GM21619 (cell line): ENCODE measurements around the gene SPDYC.

Source experiments
- ATAC-seq: cut with Tn5 transposase; IDR thresholded peaks from one replicate; pipeline ENCODE4 v1.9.1; 2021; ENCODE audit not compliant: unreplicated experiment

SPDYC gene

DNA sequence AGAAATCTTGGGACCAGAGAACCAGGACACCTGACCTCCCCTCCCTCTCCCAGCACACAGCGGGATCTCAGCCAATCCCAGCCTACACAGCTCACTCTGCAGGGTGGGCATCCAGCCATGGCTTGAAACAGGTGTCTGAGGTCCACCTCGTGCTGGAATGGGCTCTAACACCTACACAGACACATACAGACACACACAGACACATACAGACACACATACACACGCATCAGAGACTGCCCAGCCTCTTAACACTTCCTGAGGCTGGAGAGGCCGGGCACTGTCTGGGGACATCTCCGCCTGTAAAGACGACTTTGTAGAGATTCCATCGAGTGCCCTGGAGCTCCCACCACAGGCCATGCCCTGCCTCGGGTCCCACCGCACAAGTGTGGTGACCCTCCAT, 48.4 kb downstream of the SPDYC start:
- no peak for ATAC-seq

DNA sequence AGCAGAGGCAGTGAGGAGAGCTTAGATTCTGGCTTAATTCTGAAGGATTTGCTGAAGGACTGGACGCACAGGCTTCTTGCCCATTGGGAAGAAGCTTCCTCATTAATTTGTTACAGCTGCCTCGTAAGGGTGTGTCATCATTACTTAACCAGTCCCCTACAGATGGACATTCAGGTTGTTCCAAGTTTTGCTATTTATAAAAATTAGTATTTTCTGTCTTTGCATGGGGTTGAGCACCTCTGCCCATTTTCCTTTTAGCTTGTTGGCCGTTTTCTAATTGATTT, 49.8 kb downstream of the SPDYC start:
- ATAC-seq: no peak

DNA sequence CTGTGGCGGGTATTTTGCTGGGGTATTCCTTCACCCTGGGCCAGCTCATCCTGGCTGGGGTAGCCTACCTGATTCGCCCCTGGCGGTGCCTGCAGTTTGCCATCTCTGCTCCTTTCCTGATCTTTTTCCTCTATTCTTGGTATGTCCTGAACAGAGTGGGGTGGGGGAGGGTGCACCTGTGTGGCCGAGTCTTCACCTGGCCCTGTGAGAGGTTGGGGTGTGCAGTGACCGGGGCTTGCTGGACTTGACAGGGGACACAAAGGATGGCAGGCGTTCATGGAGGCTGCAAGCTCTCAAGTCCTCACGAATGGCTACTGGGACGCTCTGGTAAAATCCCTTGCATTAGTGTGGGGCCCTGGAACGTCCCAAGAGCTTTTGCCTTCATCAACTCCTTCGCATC, 51.0 kb downstream of the SPDYC start:
- ATAC-seq: no peak
